HCT116 (cell line): Measurements from ENCODE around the gene RBX1.

ENCODE experiments used
- EZH2 ChIP-seq: fragments of 200-600 bp; sonication (generic); IDR thresholded peaks from 2 replicates; pipeline ENCODE4 v1.6.1; 2017; ENCODE audit warnings: antibody characterized with exemption, mixed run types
- EZH2phosphoT487 ChIP-seq: fragments of 200-600 bp; IDR thresholded peaks from 2 replicates; pipeline ENCODE4 v1.6.1; 2018; ENCODE audit warnings: antibody characterized with exemption, borderline replicate concordance
- POLR2A ChIP-seq: IDR thresholded peaks from 2 replicates; pipeline ENCODE4 v1.7.0; 2011; ENCODE audit warnings: borderline replicate concordance; ENCODE audit not compliant: insufficient read depth, insufficient read length; ENCODE audit errors: extremely low read depth
- POLR2AphosphoS5 ChIP-seq: IDR thresholded peaks from 2 replicates; pipeline ENCODE4 v1.6.1; 2011; ENCODE audit warnings: mild to moderate bottlenecking, low read depth, low read length, moderate library complexity
- RAD21 ChIP-seq: IDR thresholded peaks from 2 replicates; pipeline ENCODE4 v1.6.1; 2012; ENCODE audit warnings: low read depth, mild to moderate bottlenecking
- TCF7L2 ChIP-seq: IDR thresholded peaks from 2 replicates; pipeline ENCODE4 v1.7.0; 2011; ENCODE audit warnings: borderline replicate concordance, inconsistent platforms; ENCODE audit not compliant: insufficient read depth, insufficient read length; ENCODE audit errors: extremely low read depth
- YY1 ChIP-seq: IDR thresholded peaks from 2 replicates; pipeline ENCODE4 v1.6.1; 2011; ENCODE audit warnings: low read length, low read depth, moderate library complexity, mild to moderate bottlenecking; ENCODE audit not compliant: insufficient replicate concordance; ENCODE audit errors: extremely low read depth
- TF ChIP-seq, protein P1 (sequence below), 3 experiments: fragments of 200-600 bp in 1 of 3; sonication (generic) in 1 of 3; IDR thresholded peaks in 2 of 3; conservative IDR thresholded peaks in 1 of 3; 2 replicates each; pipeline ENCODE4 v1.5.1; 2012 to 2017; ENCODE audit warnings: low read depth in 2 of 3, low read length in 2 of 3, antibody characterized with exemption in 1 of 3, borderline replicate concordance in 1 of 3, control low read depth in 1 of 3, mild to moderate bottlenecking in 1 of 3, mixed read lengths in 1 of 3, mixed run types in 1 of 3, moderate library complexity in 1 of 3; ENCODE audit not compliant: insufficient read depth in 1 of 3
- TF ChIP-seq, protein P2 (sequence below): IDR thresholded peaks from 2 replicates; pipeline ENCODE4 v1.6.1; 2011; ENCODE audit warnings: mild to moderate bottlenecking, low read length, moderate library complexity; ENCODE audit not compliant: insufficient replicate concordance; ENCODE audit errors: extremely low read depth

DNA sequence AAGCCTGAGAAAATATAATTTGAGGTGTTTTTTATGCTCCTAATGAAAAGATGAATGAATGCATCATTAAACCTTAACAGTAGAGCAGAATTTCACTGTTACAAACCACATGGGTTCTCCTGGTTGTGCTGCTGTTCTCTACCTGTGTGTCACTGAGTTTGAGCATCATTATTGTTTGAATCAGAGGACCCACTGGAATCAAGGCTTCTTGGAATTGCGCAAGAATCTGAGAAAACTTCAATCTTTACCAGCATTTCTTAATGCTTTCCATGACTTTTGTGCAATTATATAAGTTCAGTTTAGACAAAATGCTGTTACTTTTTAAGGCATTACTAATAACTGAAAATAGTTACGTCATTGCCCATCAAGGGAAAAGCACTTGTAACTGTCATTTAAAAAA is 18.8 kb upstream of the RBX1 start:
- TF ChIP-seq, protein P1, sequence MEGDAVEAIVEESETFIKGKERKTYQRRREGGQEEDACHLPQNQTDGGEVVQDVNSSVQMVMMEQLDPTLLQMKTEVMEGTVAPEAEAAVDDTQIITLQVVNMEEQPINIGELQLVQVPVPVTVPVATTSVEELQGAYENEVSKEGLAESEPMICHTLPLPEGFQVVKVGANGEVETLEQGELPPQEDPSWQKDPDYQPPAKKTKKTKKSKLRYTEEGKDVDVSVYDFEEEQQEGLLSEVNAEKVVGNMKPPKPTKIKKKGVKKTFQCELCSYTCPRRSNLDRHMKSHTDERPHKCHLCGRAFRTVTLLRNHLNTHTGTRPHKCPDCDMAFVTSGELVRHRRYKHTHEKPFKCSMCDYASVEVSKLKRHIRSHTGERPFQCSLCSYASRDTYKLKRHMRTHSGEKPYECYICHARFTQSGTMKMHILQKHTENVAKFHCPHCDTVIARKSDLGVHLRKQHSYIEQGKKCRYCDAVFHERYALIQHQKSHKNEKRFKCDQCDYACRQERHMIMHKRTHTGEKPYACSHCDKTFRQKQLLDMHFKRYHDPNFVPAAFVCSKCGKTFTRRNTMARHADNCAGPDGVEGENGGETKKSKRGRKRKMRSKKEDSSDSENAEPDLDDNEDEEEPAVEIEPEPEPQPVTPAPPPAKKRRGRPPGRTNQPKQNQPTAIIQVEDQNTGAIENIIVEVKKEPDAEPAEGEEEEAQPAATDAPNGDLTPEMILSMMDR (IDR thresholded peaks at IDR 0.05 in 2 of 3, conservative IDR thresholded peaks at IDR 0.05 in 1 of 3; ENCODE audit: borderline replicate concordance in 1 of 3, insufficient read depth in 1 of 3, low read depth in 2 of 3, low read length in 2 of 3), result no peak
- TF ChIP-seq EZH2, result no peak
- TF ChIP-seq, protein P2, sequence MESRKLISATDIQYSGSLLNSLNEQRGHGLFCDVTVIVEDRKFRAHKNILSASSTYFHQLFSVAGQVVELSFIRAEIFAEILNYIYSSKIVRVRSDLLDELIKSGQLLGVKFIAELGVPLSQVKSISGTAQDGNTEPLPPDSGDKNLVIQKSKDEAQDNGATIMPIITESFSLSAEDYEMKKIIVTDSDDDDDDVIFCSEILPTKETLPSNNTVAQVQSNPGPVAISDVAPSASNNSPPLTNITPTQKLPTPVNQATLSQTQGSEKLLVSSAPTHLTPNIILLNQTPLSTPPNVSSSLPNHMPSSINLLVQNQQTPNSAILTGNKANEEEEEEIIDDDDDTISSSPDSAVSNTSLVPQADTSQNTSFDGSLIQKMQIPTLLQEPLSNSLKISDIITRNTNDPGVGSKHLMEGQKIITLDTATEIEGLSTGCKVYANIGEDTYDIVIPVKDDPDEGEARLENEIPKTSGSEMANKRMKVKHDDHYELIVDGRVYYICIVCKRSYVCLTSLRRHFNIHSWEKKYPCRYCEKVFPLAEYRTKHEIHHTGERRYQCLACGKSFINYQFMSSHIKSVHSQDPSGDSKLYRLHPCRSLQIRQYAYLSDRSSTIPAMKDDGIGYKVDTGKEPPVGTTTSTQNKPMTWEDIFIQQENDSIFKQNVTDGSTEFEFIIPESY, result no peak
- no peak for TF ChIP-seq RAD21
- no peak for TF ChIP-seq TCF7L2
- no peak for TF ChIP-seq EZH2phosphoT487
- no peak for TF ChIP-seq YY1
- TF ChIP-seq POLR2AphosphoS5, result no peak
- TF ChIP-seq POLR2A, result no peak
